HepG2 (cell line): ENCODE measurements around the gene RABL6. TPM values are rescaled to one million over a fixed set of nuclear protein-coding genes. Genes with fewer than 3 reads are reported as not detected.

Experiments used
- ATAC-seq: fragments of 200-7000 bp; cut with Tn5 transposase; 3 replicates; pipeline ENCODE4 v1.9.1; 2020; ENCODE audit warnings: mild to moderate bottlenecking, moderate library complexity
- BruUV-seq: library from RNA; stranded (reverse); fragments of 400-500 nt; replicated peaks from 2 replicates; lab custom pipeline; 2021; lab: Mats Ljungman, UMichigan
- CTCF ChIA-PET: fragments of 300-600 bp; formaldehyde crosslinking; extraction: SDS; loops from one replicate; lab custom pipeline; 2021; ENCODE audit warnings: low total read pairs, inconsistent platforms, low intra/inter-chr PET ratio; lab: Yijun Ruan, JAX
- POLR2A ChIA-PET: fragments of 350-600 bp; sonication (Branson Sonifier 250); formaldehyde crosslinking; loops from one replicate; lab custom pipeline; 2020; ENCODE audit warnings: antibody characterized with exemption, inconsistent platforms; lab: Yijun Ruan, JAX
- DNase-seq: peaks from one replicate; pipeline ENCODE4 v3.0.0-alpha.2; 2015; ENCODE audit warnings: low spot score
- FAIRE-seq: peaks from 3 replicates; lab custom pipeline; 2011; peaks lifted over from hg19 to GRCh38; lab: Jason Lieb, UNC
- H2AFZ ChIP-seq: one replicate; pipeline ENCODE4 v1.6.1; 2011; ENCODE audit warnings: low read length, inconsistent platforms
- H3K27ac ChIP-seq: fragments of 300-600 bp; 3 replicates; pipeline ENCODE4 v1.8.0; 2011; ENCODE audit warnings: mixed run types, mild to moderate bottlenecking, mixed read lengths, low read length, inconsistent platforms; ENCODE audit not compliant: insufficient read depth; ENCODE audit errors: extremely low read length
- H3K27me3 ChIP-seq, 2 experiments: fragments of 200-600 bp in 1 of 2; 2 replicates in 1 of 2; 3 replicates in 1 of 2; pipeline versions ENCODE4 v1.6.0 to v1.8.0; 2011; ENCODE audit warnings: low read length in 2 of 2, mild to moderate bottlenecking in 2 of 2, moderate library complexity in 2 of 2, inconsistent platforms in 1 of 2; ENCODE audit not compliant: insufficient read depth in 2 of 2, control insufficient read depth in 1 of 2
- H3K36me3 ChIP-seq, 2 experiments: fragments of 200-600 bp in 1 of 2; replicated peaks in 1 of 2; 2 replicates in 1 of 2; 3 replicates in 1 of 2; pipeline versions ENCODE4 v1.5.1 to v1.8.0; 2011; ENCODE audit warnings: low read length in 2 of 2, inconsistent platforms in 1 of 2; ENCODE audit not compliant: insufficient read depth in 2 of 2, control insufficient read depth in 1 of 2
- H3K4me1 ChIP-seq: 2 replicates; pipeline ENCODE4 v1.5.1; 2012; ENCODE audit warnings: low read length, inconsistent platforms; ENCODE audit not compliant: insufficient read depth
- H3K4me2 ChIP-seq: 2 replicates; pipeline ENCODE4 v1.6.0; 2011; ENCODE audit warnings: low read depth, low read length, inconsistent platforms
- H3K4me3 ChIP-seq, 3 experiments: fragments of 200-600 bp in 1 of 3; sonication (generic), shearing (Covaris generic) in 1 of 3; replicated peaks in 1 of 3; 2 replicates each; pipeline ENCODE4 v1.5.1; 2011 to 2016; ENCODE audit warnings: low read length in 3 of 3, inconsistent platforms in 2 of 3, low read depth in 2 of 3, mild to moderate bottlenecking in 2 of 3, control low read depth in 1 of 3, mixed read lengths in 1 of 3; ENCODE audit not compliant: insufficient read depth in 1 of 3
- H3K79me2 ChIP-seq: one replicate; pipeline ENCODE4 v1.6.1; 2011; ENCODE audit warnings: low read length, inconsistent platforms; ENCODE audit not compliant: insufficient read depth
- H3K9ac ChIP-seq: 2 replicates; pipeline ENCODE4 v1.6.0; 2011; ENCODE audit warnings: mild to moderate bottlenecking, low read depth, low read length, inconsistent platforms; ENCODE audit not compliant: insufficient read depth
- H3K9me3 ChIP-seq: 2 replicates; pipeline ENCODE4 v1.5.1; 2012; ENCODE audit warnings: mild to moderate bottlenecking, low read length
- H4K20me1 ChIP-seq: 2 replicates; pipeline ENCODE4 v1.6.0; 2011; ENCODE audit warnings: inconsistent platforms, mild to moderate bottlenecking, low read length, moderate library complexity; ENCODE audit not compliant: insufficient read depth
- AGO1 ChIP-seq: fragments of 200-400 bp; formaldehyde crosslinking; IDR thresholded peaks from 2 replicates; pipeline ENCODE4 v1.6.1; 2017; ENCODE audit warnings: mild to moderate bottlenecking, low read depth, low read length, moderate library complexity; ENCODE audit not compliant: poor library complexity, severe bottlenecking
- ATF7 ChIP-seq, 2 experiments: fragments of 450-650 bp in 1 of 2; sonication (generic) in 1 of 2; formaldehyde crosslinking in 1 of 2; IDR thresholded peaks; 2 replicates each; pipeline versions ENCODE4 v1.4.0 to v1.6.1; 2016 to 2020; ENCODE audit warnings: antibody characterized with exemption in 1 of 2, mild to moderate bottlenecking in 1 of 2, missing genetic modification reagents in 1 of 2
- CAMTA2 ChIP-seq: sonication (generic); formaldehyde crosslinking; IDR thresholded peaks from 2 replicates; pipeline ENCODE4 v1.4.0; 2020; ENCODE audit warnings: mild to moderate bottlenecking, missing genetic modification reagents, borderline replicate concordance
- CBX5 ChIP-seq: sonication (generic); formaldehyde crosslinking; IDR thresholded peaks from 2 replicates; pipeline ENCODE4 v1.4.0; 2020; ENCODE audit warnings: missing genetic modification reagents, borderline replicate concordance
- FLYWCH1 ChIP-seq: sonication (generic); formaldehyde crosslinking; IDR thresholded peaks from 2 replicates; pipeline ENCODE4 v1.8.1; 2023; ENCODE audit warnings: mild to moderate bottlenecking, missing genetic modification reagents
- HOXA3 ChIP-seq: sonication (generic); formaldehyde crosslinking; IDR thresholded peaks from 2 replicates; pipeline ENCODE4 v1.5.0; 2020; ENCODE audit warnings: missing genetic modification reagents
- KDM5B ChIP-seq: sonication (generic); formaldehyde crosslinking; IDR thresholded peaks from 2 replicates; pipeline ENCODE4 v1.4.0; 2020; ENCODE audit warnings: missing genetic modification reagents, mild to moderate bottlenecking, borderline replicate concordance
- MEF2D ChIP-seq: sonication (generic); formaldehyde crosslinking; IDR thresholded peaks from 2 replicates; pipeline ENCODE4 v1.5.1; 2020; ENCODE audit warnings: mild to moderate bottlenecking, missing genetic modification reagents
- RELA ChIP-seq: sonication (generic); formaldehyde crosslinking; IDR thresholded peaks from 2 replicates; pipeline ENCODE4 v1.4.0; 2020; ENCODE audit warnings: missing genetic modification reagents
- SMAD1 ChIP-seq: sonication (generic); formaldehyde crosslinking; IDR thresholded peaks from 2 replicates; pipeline ENCODE4 v1.4.0; 2020; ENCODE audit warnings: missing genetic modification reagents, low read depth, mild to moderate bottlenecking, borderline replicate concordance
- SOX13 ChIP-seq, 3 experiments: fragments of 450-650 bp in 1 of 3; sonication (generic) in 1 of 3; formaldehyde crosslinking in 1 of 3; IDR thresholded peaks in 2 of 3; conservative IDR thresholded peaks in 1 of 3; 2 replicates each; pipeline versions ENCODE4 v1.5.0 to v1.6.1; 2016 to 2020; ENCODE audit warnings: antibody characterized with exemption in 1 of 3, mild to moderate bottlenecking in 1 of 3, missing compliant biosample characterization in 1 of 3, missing genetic modification reagents in 1 of 3, moderate library complexity in 1 of 3
- SPEN ChIP-seq: sonication (generic); formaldehyde crosslinking; IDR thresholded peaks from 2 replicates; pipeline ENCODE4 v1.5.1; 2020; ENCODE audit warnings: low read depth, mild to moderate bottlenecking, missing genetic modification reagents
- SRF ChIP-seq: IDR thresholded peaks from 2 replicates; pipeline ENCODE4 v1.6.1; 2011; ENCODE audit warnings: mild to moderate bottlenecking, low read depth, low read length, moderate library complexity
- ZNF331 ChIP-seq: sonication (generic); formaldehyde crosslinking; IDR thresholded peaks from 2 replicates; pipeline ENCODE4 v1.4.0; 2020; ENCODE audit warnings: missing genetic modification reagents
- ZNF720 ChIP-seq: sonication (generic); formaldehyde crosslinking; IDR thresholded peaks from 2 replicates; pipeline ENCODE4 v1.4.0; 2020; ENCODE audit warnings: missing genetic modification reagents
- WGBS: methylation state at CpG from one replicate; pipeline ENCODE4 v1.1.6; 2017; ENCODE audit warnings: low lambda C conversion rate; 5-methylcytosine and 5-hydroxymethylcytosine counted together
- in situ Hi-C: cut with HindIII; loops from 2 replicates; pipeline ENCODE4 v1.10.0; 2017; ENCODE audit warnings: low pct_unique_long_range_greater_than_20kb; ENCODE audit not compliant: extremely low pct_ligation_motif_present
- intact Hi-C: fragments of 100-400 bp; cut with micrococcal nuclease; formaldehyde crosslinking; loops from one replicate; pipeline ENCODE4 v1.10.0; 2022; ENCODE audit not compliant: unreplicated experiment
- polyA plus RNA-seq, 8 experiments: library from polyadenylated mRNA; depleted of rRNA in 3 of 8; stranded (reverse) in 7 of 8; unstranded in 1 of 8; fragments of >200 nt; fragmentation: Illumina TruSeq in 4 of 8; extraction: Trizol in 4 of 8; gene quantifications; 2 replicates each; pipeline versions ENCODE4 v1.2.1 to v1.2.3, GENCODE V29; 2011 to 2016; ENCODE audit warnings: low read depth in 4 of 8, missing spikeins in 1 of 8, mixed read lengths in 1 of 8; ENCODE audit not compliant: insufficient read depth in 1 of 8
- total RNA-seq, 5 experiments: library from RNA; depleted of rRNA; stranded (reverse); fragments of >200 nt; fragmentation: Illumina TruSeq; extraction: Trizol; gene quantifications; 2 replicates each; pipeline ENCODE4 v1.2.3, GENCODE V29; 2016; ENCODE audit warnings: low read depth in 1 of 5
- TF ChIP-seq, protein P1 (sequence below): IDR thresholded peaks from 2 replicates; pipeline ENCODE4 v1.6.1; 2016; ENCODE audit warnings: missing genetic modification reagents, missing compliant biosample characterization
- TF ChIP-seq, protein P2 (sequence below): sonication (generic); formaldehyde crosslinking; IDR thresholded peaks from 2 replicates; pipeline ENCODE4 v1.5.1; 2020; ENCODE audit warnings: mild to moderate bottlenecking, missing genetic modification reagents, moderate library complexity
- TF ChIP-seq, protein P3 (sequence below): sonication (generic); formaldehyde crosslinking; IDR thresholded peaks from 2 replicates; pipeline ENCODE4 v1.8.0; 2022; ENCODE audit warnings: missing genetic modification reagents, mild to moderate bottlenecking, inconsistent platforms, borderline replicate concordance

RABL6 gene
- total and polyA plus RNA-seq, 2 of the 13 experiments (the other 11 are each of a cell fraction or from before 2014, with no cell fraction given): 81.5 to 125 TPM

GRCh38 chr9:136764301-136764891 is 43.4 kb upstream of the RABL6 start, which contains the start of gene LCN15:
Gene LCN15, minus strand, starts transcription at chr9:136764518. Its CDS starts 30 bp downstream, at chr9:136764488.
- no TSS peak for BruUV-seq
- Histone ChIP-seq H3K36me3 (no peaks in the 10 kb centered on the region), H4K20me1 (no peaks in the 10 kb centered on the region), H3K9ac (peak within 1 kb of the TSS; percentile 52), H2AFZ (no peak within 1 kb of the TSS), H3K27ac (peak within 1 kb of the TSS; percentile 31), H3K4me3 (peak within 1 kb of the TSS; percentile 6 to 50 (median 31); a peak in 4 of 6 replicates), H3K79me2 (no peaks in the 10 kb centered on the region), H3K4me1 (peaks cover 73% of the 10 kb centered on the region), H3K9me3 (no peaks in the 10 kb centered on the region), H3K27me3 (0 out of 5 replicates have a peak, but pooled peaks cover 0 to 7% of the 10 kb centered on the region in 2 experiments), H3K4me2 (peak within 1 kb of the TSS; percentile 67)
- in situ Hi-C loops: no loop called here
- no peak for DNase-seq
- no peak for FAIRE-seq
- intact Hi-C loops: no loop called here
- POLR2A ChIA-PET: no interaction called here
- ATAC-seq: no peak
- WGBS: 0% methylated on average over 1 of the region's 14 CpGs
- CTCF ChIA-PET: no interaction called here
- TF ChIP-seq CBX5 (CRISPR knock-in tag) (no peak), HOXA3 (CRISPR knock-in tag) (no peak), AGO1 (no peak), SOX13 (IDR thresholded peaks at IDR 0.05) (no peak), SOX13 (CRISPR knock-in tag; conservative IDR thresholded peaks at IDR 0.05 in 1 of 2, IDR thresholded peaks at IDR 0.05 in 1 of 2) (0 out of 4 replicates have a peak, but pooled peaks of 1 of the 2 experiments have one; percentile 8), SRF (no peak), SMAD1 (CRISPR knock-in tag) (no peak), MEF2D (CRISPR knock-in tag) (0 out of 2 replicates have a peak, but pooled peaks have one; percentile 35), FLYWCH1 (CRISPR knock-in tag) (no peak), SPEN (CRISPR knock-in tag) (0 out of 2 replicates have a peak, but pooled peaks have one; percentile 19), ZNF331 (CRISPR knock-in tag) (no peak), ATF7 (IDR thresholded peaks at IDR 0.05) (peak; percentile 72), ATF7 (CRISPR knock-in tag; IDR thresholded peaks at IDR 0.05) (no peak), KDM5B (CRISPR knock-in tag) (peak; percentile 49; the same call in 1 of the 2 replicates), ZNF720 (CRISPR knock-in tag) (no peak), CAMTA2 (CRISPR knock-in tag) (no peak), RELA (CRISPR knock-in tag) (no peak)
- TF ChIP-seq, protein P1, sequence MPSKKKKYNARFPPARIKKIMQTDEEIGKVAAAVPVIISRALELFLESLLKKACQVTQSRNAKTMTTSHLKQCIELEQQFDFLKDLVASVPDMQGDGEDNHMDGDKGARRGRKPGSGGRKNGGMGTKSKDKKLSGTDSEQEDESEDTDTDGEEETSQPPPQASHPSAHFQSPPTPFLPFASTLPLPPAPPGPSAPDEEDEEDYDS: peak; percentile 15; the same call in 1 of the 2 replicates
- TF ChIP-seq, protein P2, sequence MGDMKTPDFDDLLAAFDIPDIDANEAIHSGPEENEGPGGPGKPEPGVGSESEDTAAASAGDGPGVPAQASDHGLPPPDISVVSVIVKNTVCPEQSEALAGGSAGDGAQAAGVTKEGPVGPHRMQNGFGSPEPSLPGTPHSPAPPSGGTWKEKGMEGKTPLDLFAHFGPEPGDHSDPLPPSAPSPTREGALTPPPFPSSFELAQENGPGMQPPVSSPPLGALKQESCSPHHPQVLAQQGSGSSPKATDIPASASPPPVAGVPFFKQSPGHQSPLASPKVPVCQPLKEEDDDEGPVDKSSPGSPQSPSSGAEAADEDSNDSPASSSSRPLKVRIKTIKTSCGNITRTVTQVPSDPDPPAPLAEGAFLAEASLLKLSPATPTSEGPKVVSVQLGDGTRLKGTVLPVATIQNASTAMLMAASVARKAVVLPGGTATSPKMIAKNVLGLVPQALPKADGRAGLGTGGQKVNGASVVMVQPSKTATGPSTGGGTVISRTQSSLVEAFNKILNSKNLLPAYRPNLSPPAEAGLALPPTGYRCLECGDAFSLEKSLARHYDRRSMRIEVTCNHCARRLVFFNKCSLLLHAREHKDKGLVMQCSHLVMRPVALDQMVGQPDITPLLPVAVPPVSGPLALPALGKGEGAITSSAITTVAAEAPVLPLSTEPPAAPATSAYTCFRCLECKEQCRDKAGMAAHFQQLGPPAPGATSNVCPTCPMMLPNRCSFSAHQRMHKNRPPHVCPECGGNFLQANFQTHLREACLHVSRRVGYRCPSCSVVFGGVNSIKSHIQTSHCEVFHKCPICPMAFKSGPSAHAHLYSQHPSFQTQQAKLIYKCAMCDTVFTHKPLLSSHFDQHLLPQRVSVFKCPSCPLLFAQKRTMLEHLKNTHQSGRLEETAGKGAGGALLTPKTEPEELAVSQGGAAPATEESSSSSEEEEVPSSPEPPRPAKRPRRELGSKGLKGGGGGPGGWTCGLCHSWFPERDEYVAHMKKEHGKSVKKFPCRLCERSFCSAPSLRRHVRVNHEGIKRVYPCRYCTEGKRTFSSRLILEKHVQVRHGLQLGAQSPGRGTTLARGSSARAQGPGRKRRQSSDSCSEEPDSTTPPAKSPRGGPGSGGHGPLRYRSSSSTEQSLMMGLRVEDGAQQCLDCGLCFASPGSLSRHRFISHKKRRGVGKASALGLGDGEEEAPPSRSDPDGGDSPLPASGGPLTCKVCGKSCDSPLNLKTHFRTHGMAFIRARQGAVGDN (CRISPR knock-in tag): peak; percentile 25; the same call in 1 of the 2 replicates
- TF ChIP-seq, protein P3, sequence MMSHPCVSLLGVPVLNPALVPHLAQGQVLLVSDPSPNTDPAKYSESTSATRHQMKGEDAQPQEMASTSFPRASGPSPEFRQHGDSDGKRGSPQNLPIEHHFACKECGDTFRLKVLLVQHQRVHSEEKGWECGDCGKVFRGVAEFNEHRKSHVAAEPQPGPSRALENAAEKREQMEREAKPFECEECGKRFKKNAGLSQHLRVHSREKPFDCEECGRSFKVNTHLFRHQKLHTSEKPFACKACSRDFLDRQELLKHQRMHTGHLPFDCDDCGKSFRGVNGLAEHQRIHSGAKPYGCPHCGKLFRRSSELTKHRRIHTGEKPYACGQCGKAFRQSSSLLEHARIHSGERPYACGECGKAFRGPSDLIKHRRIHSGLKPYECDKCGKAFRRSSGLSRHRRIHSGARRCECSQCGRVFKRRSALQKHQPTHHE: no peak
